GM19467 (cell line): ENCODE measurements around the gene FGF12.
"Not testable (repeated sequence)": the region's sequence is repeated elsewhere in the genome, so short reads cannot be mapped to it uniquely, and the experiment has no call there.

Experiments
- ATAC-seq: cut with Tn5 transposase; IDR thresholded peaks from one replicate; pipeline ENCODE4 v1.9.1; 2021; ENCODE audit warnings: mild to moderate bottlenecking, moderate library complexity; ENCODE audit not compliant: unreplicated experiment

Gene FGF12

GRCh38 chr3:192727032-192727847 is at the start of gene FGF12:
FGF12 (minus strand) TSS chr3:192727541.
- no peak for ATAC-seq

GRCh38 chr3:192774341-192774740 is 47.0 kb upstream of the FGF12 start:
- not testable (repeated sequence) for ATAC-seq

GRCh38 chr3:192772240-192772894 is 45.0 kb upstream of the FGF12 start:
- no peak for ATAC-seq

- no peak for ATAC-seq
These were observed 31.3 kb upstream of the FGF12 start for GRCh38 chr3:192758654-192759053.

- no peak for ATAC-seq
These were observed 23.8 kb upstream of the FGF12 start for GRCh38 chr3:192751148-192751547.

- no peak for ATAC-seq
These were observed 22.9 kb upstream of the FGF12 start for GRCh38 chr3:192750201-192750600.

GRCh38 chr3:192747746-192748145 is 20.4 kb upstream of the FGF12 start:
- no peak for ATAC-seq

- ATAC-seq, result no peak
These were observed 19.8 kb upstream of the FGF12 start for GRCh38 chr3:192747145-192747544.

- no peak for ATAC-seq
These were observed 17.8 kb upstream of the FGF12 start for GRCh38 chr3:192745150-192745549.

GRCh38 chr3:192744604-192745003 is 17.3 kb upstream of the FGF12 start:
- ATAC-seq, result not testable (repeated sequence)

- no peak for ATAC-seq
These were observed 10.2 kb upstream of the FGF12 start for GRCh38 chr3:192737506-192737905.

GRCh38 chr3:192731233-192731632 is 3.9 kb upstream of the FGF12 start:
- ATAC-seq, result no peak

- no peak for ATAC-seq
These were observed 956 bp downstream of the FGF12 start for GRCh38 chr3:192726385-192726784.

- no peak for ATAC-seq
These were observed 7.4 kb downstream of the FGF12 start for GRCh38 chr3:192719964-192720363.

- no peak for ATAC-seq
These were observed 9.2 kb downstream of the FGF12 start for GRCh38 chr3:192718156-192718555.

- ATAC-seq, result no peak
These were observed 12.2 kb downstream of the FGF12 start for GRCh38 chr3:192715126-192715525.

GRCh38 chr3:192711126-192711525 is 16.2 kb downstream of the FGF12 start:
- not testable (repeated sequence) for ATAC-seq

- ATAC-seq, result no peak
These were observed 17.0 kb downstream of the FGF12 start for GRCh38 chr3:192710366-192710765.

GRCh38 chr3:192706272-192706671 is 21.1 kb downstream of the FGF12 start:
- ATAC-seq, result no peak

GRCh38 chr3:192700885-192701284 is 26.5 kb downstream of the FGF12 start:
- ATAC-seq, result no peak

- ATAC-seq, result no peak
These were observed 30.3 kb downstream of the FGF12 start for GRCh38 chr3:192696943-192697587.
